ENCODE results near the gene TBC1D32.
"Not testable (repeated sequence)": the region's sequence is repeated elsewhere in the genome, so short reads cannot be mapped to it uniquely, and the experiment has no call there.

The TBC1D32 gene

GRCh38 chr6:121319112-121319553, 15.1 kb downstream of the TBC1D32 start:
- no peak for DNase-seq (ENCODE audit: low spot score)
- TF ChIP-seq, protein P1, sequence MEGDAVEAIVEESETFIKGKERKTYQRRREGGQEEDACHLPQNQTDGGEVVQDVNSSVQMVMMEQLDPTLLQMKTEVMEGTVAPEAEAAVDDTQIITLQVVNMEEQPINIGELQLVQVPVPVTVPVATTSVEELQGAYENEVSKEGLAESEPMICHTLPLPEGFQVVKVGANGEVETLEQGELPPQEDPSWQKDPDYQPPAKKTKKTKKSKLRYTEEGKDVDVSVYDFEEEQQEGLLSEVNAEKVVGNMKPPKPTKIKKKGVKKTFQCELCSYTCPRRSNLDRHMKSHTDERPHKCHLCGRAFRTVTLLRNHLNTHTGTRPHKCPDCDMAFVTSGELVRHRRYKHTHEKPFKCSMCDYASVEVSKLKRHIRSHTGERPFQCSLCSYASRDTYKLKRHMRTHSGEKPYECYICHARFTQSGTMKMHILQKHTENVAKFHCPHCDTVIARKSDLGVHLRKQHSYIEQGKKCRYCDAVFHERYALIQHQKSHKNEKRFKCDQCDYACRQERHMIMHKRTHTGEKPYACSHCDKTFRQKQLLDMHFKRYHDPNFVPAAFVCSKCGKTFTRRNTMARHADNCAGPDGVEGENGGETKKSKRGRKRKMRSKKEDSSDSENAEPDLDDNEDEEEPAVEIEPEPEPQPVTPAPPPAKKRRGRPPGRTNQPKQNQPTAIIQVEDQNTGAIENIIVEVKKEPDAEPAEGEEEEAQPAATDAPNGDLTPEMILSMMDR (IDR thresholded peaks at IDR 0.05; ENCODE audit: extremely low read depth, missing control alignments): no peak

DNA sequence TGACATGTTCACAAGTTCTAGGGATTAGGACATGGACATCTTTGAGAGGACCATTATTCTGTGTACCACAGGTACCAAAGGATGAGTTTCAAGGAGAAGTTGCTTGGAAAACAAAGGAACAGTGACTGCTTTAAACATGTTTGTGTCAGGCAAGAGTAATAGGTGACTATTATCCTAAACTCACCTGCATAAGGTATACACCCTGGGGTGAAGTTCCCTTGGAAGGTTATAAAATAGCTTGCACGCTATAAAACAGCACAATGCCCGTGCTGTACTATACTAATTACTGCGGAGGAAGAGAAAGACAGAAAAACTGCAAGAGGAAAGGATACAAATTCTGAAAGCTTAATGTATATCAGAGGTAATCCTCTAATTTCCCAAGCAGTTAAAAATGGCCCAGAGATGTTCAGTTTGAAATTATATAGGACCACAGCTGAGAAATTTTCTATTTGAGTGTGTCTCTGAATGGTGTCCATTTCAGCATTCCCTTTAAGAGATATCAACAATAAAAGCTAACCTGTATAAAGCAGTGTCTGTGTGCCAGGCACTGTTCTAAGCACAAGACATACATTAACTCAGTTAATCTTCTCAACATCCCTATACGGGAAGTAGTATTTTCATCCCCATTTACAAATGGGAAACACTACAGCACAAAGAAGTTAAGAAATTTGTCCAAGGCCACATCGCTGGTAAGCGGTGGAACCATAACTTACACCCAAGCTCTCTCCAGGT, 19.7 kb downstream of the TBC1D32 start:
- TF ChIP-seq, protein P1 (IDR thresholded peaks at IDR 0.05; ENCODE audit: extremely low read depth, missing control alignments): no peak
- DNase-seq (ENCODE audit: low spot score): no peak

DNA sequence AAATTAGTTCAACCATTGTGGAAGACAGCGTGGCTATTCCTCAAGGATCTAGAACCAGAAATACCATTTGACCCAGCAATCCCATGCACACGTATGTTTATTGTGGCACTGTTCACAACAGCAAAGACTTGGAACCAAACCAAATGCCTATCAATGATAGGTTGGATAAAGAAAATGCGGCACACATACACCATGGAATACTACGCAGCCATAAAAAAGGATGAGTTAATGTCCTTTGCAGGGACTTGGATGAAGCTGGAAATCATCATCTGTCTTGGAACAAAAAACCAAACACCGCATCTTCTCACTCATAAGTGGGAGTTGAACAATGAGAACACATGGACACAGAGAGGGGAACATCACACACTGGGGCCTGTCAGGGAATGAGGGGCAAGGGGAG, 22.5 kb downstream of the TBC1D32 start:
- DNase-seq (ENCODE audit: low spot score): not testable (repeated sequence)

- no peak for DNase-seq (ENCODE audit: low spot score)
- TF ChIP-seq, protein P1 (IDR thresholded peaks at IDR 0.05; ENCODE audit: extremely low read depth, missing control alignments): no peak
These were observed 23.8 kb downstream of the TBC1D32 start for GRCh38 chr6:121310495-121310894.

DNA sequence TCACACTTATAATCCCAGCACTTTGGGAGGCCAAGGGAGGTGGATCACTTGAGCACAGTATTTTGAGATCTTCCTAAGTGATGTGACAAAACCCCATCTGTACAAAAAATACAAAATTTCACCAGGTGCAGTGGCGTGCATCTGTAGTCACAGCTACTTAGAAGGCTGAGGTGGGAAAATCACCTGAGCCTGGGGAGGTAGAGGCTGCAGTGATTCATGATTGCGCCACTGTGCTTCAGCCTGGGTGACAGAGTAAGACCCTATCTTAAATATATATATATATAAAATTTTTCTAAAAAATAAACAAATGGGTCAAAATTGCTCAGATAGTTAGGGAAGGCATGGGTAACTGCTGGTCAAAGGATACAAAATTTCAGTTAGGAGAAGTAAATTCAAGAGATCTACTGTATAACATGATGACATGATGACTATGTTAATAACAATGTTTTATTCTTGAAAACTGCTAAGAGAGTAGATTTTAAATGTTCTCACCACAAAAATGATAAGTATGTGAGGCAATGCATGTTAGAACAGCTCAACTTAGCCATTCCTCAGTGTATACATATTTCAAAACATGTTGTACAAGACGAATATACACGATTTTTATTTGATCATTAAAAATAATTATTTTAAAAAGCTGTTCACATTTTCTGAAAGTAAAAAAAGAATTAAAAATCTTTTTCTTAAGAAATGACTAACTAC, 24.4 kb downstream of the TBC1D32 start:
- no peak for DNase-seq (ENCODE audit: low spot score)
- TF ChIP-seq, protein P1 (IDR thresholded peaks at IDR 0.05; ENCODE audit: extremely low read depth, missing control alignments): no peak

DNA sequence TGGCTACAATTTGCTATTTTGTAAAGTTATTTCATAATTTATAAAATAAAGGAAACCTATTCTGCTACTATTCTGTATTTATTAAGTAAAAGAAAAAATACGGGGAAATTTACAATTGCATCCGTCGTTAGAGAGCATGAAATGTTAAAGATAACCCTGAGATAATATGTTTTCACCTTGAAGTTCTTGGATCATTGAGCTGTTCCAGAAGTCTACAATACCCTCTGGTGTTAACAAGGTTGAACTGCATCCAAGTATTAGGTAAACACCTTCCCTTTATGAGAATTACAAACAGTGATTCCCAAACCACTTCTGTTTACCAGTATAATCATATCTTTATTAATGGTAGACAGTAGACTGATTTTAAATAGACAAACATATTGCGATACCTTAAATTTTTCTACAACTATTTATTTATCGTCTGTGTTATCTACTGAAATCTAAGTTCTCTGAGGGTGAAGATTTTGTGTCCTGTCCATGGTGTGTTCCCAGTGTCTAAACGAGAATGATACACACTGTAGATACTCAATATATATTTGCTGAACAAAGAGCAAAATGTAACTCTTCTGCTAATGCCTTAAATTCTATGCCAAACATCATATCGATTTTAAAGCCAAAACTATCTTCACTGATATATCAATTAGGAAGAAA, 28.2 kb downstream of the TBC1D32 start:
- peak; percentile 21 for DNase-seq (ENCODE audit: low spot score)
- TF ChIP-seq, protein P1 (IDR thresholded peaks at IDR 0.05; ENCODE audit: extremely low read depth, missing control alignments): peak; percentile 6

- TF ChIP-seq, protein P1 (IDR thresholded peaks at IDR 0.05; ENCODE audit: extremely low read depth, missing control alignments): no peak
- DNase-seq (ENCODE audit: low spot score): no peak
These were observed 31.4 kb downstream of the TBC1D32 start for GRCh38 chr6:121302882-121303281.

DNA sequence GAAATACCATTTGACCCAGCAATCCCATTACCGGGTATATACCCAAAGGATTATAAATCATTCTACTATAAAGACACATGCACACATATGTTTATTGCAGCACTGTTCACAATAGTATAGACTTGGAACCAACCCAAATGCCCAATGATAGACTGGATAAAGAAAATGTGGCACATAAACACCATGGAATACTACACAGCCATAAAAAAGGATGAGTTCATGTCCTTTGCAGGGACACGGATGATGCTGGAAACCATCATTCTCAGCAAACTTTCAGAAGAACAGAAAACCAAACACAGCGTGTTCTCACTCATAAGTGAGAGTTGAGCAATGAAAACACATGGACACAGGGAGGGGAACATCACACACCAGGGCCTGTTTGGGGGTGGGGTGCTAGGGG, 33.1 kb downstream of the TBC1D32 start:
- not testable (repeated sequence) for DNase-seq (ENCODE audit: low spot score)
